Endothelial cell (in vitro differentiated cells): ENCODE results near the gene IL31RA. TPM values are rescaled to one million over a fixed set of nuclear protein-coding genes. Genes with fewer than 3 reads are reported as not detected.

Experiments used
- DNase-seq: peaks from one replicate; pipeline ENCODE4 v3.0.0; 2021; ENCODE audit warnings: low spot score
- H3K27ac Mint-ChIP-seq: one replicate; pipeline ENCODE4 v1.8.0; 2021; ENCODE audit warnings: mixed read lengths, inconsistent platforms; ENCODE audit not compliant: unreplicated experiment
- H3K27me3 Mint-ChIP-seq: one replicate; pipeline ENCODE4 v1.8.0; 2021; ENCODE audit warnings: mild to moderate bottlenecking, moderate library complexity, mixed read lengths, inconsistent platforms; ENCODE audit not compliant: unreplicated experiment
- H3K36me3 Mint-ChIP-seq: one replicate; pipeline ENCODE4 v1.8.0; 2021; ENCODE audit warnings: mild to moderate bottlenecking, low read depth, mixed read lengths, inconsistent platforms; ENCODE audit not compliant: unreplicated experiment
- H3K4me1 Mint-ChIP-seq: one replicate; pipeline ENCODE4 v1.8.0; 2021; ENCODE audit warnings: mild to moderate bottlenecking, mixed read lengths, inconsistent platforms; ENCODE audit not compliant: unreplicated experiment
- H3K4me3 Mint-ChIP-seq: one replicate; pipeline ENCODE4 v1.8.0; 2021; ENCODE audit warnings: mild to moderate bottlenecking, mixed read lengths, inconsistent platforms; ENCODE audit not compliant: unreplicated experiment
- H3K9me3 Mint-ChIP-seq: one replicate; pipeline ENCODE4 v1.8.0; 2021; ENCODE audit warnings: mixed read lengths, inconsistent platforms; ENCODE audit not compliant: unreplicated experiment
- total RNA-seq: library from RNA; stranded (reverse); fragmentation: NEBNext Ultra II Directional; extraction: Animal tissue kit (Norgen Biotek cat#: 25700); gene quantifications from one replicate; pipeline ENCODE4 v1.2.1, GENCODE V29; 2021; ENCODE audit not compliant: unreplicated experiment
- TF ChIP-seq, protein P1 (sequence below): fragments of 200-600 bp; sonication (generic); IDR thresholded peaks from one replicate; pipeline ENCODE4 v1.5.0; 2021; ENCODE audit warnings: antibody characterized with exemption; ENCODE audit not compliant: unreplicated experiment

Gene IL31RA
- total RNA-seq, 1 donor from 2014 or later: 0.82 TPM

DNA sequence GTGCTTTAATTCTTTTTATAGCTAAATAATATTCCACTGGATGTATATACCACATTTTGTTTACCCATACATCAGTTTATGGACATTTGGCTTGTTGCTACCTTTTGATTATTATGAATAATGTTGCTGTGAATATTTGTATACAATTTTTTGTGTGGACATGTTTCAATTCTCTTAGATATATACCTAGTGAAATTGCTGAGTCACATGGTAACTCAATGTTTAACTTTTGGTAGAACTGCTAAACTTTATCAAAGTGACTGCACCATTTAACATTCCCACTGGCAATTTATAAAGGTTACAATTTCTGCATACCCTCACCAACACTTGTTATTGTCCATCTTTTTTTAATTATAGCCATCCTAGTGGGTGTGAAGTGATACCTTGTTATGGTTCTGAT is 22.1 kb downstream of the IL31RA start:
- Mint-ChIP-seq H3K4me1 (peaks cover 2% of the 10 kb centered on the region), H3K4me3 (no peak overlapping the region)
- TF ChIP-seq, protein P1, sequence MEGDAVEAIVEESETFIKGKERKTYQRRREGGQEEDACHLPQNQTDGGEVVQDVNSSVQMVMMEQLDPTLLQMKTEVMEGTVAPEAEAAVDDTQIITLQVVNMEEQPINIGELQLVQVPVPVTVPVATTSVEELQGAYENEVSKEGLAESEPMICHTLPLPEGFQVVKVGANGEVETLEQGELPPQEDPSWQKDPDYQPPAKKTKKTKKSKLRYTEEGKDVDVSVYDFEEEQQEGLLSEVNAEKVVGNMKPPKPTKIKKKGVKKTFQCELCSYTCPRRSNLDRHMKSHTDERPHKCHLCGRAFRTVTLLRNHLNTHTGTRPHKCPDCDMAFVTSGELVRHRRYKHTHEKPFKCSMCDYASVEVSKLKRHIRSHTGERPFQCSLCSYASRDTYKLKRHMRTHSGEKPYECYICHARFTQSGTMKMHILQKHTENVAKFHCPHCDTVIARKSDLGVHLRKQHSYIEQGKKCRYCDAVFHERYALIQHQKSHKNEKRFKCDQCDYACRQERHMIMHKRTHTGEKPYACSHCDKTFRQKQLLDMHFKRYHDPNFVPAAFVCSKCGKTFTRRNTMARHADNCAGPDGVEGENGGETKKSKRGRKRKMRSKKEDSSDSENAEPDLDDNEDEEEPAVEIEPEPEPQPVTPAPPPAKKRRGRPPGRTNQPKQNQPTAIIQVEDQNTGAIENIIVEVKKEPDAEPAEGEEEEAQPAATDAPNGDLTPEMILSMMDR: no peak

DNA sequence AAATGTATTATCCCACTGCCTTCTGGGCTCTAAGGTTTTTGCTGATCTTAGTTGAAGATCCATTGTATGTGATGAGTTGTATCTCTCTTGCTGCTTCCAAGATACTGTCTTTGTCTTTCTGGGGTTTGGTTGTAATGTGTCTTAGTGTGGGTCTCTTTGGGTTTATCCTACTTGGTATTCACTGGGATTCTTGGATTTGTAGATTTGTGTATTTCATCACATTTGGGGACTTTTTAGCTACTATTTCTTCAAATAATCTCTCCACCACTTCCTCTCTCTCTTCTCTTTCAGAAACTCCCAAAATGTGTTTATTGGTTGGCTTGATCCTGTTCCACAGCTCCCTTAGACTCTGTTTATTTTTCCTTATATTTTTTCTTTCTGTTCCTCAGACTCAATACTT is 26.5 kb downstream of the IL31RA start:
- H3K4me1 Mint-ChIP-seq: peaks cover 4% of the 10 kb centered on the region
- H3K27ac Mint-ChIP-seq: no peak overlapping the region
- TF ChIP-seq, protein P1: no peak
- no peak overlapping the region for H3K4me3 Mint-ChIP-seq
- H3K27me3 Mint-ChIP-seq: no peaks in the 10 kb centered on the region
- no peak for DNase-seq
- H3K9me3 Mint-ChIP-seq: no peaks in the 10 kb centered on the region
- no peaks in the 10 kb centered on the region for H3K36me3 Mint-ChIP-seq

More for the DNA sequence above, 22.1 kb downstream of the IL31RA start:
- peaks cover 1% of the 10 kb centered on the region for H3K27me3 Mint-ChIP-seq
- H3K36me3 Mint-ChIP-seq: no peaks in the 10 kb centered on the region
- no peak for DNase-seq
- H3K27ac Mint-ChIP-seq: no peak overlapping the region
- H3K9me3 Mint-ChIP-seq: no peaks in the 10 kb centered on the region

DNA sequence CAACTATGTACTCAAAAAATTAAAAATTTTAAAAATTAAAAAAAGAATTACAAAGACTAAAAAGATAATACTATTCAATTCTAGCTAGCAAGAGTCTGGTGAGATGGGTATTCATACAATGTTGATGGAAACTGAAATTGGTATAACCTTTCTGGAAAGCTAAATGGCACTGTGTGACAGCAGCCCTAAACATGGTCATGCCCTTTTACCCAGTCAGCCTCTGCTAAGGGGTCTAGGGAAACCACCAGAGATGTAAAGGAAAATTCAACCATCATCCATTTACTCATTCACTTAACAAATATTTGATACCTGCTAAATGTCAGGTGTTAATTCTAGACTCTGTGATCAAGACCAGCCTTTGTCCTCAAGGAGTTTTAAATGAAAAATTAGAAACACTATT is 29.3 kb downstream of the IL31RA start:
- Mint-ChIP-seq H3K4me1 (peaks cover 8% of the 10 kb centered on the region), H3K4me3 (no peak overlapping the region), H3K27me3 (no peaks in the 10 kb centered on the region), H3K27ac (no peak overlapping the region), H3K9me3 (no peaks in the 10 kb centered on the region), H3K36me3 (no peaks in the 10 kb centered on the region)
- TF ChIP-seq, protein P1: no peak
- DNase-seq: no peak

GRCh38 chr5:55885359-55885758 is 34.2 kb downstream of the IL31RA start:
- TF ChIP-seq, protein P1: no peak
- H3K4me3 Mint-ChIP-seq: no peak overlapping the region
- H3K27ac Mint-ChIP-seq: peak overlapping the region; percentile 31
- no peaks in the 10 kb centered on the region for H3K9me3 Mint-ChIP-seq
- H3K36me3 Mint-ChIP-seq: no peaks in the 10 kb centered on the region
- no peak for DNase-seq
- peaks cover 4% of the 10 kb centered on the region for H3K27me3 Mint-ChIP-seq
- H3K4me1 Mint-ChIP-seq: peaks cover 15% of the 10 kb centered on the region

GRCh38 chr5:55888205-55888604 is 37.0 kb downstream of the IL31RA start:
- H3K36me3 Mint-ChIP-seq: no peaks in the 10 kb centered on the region

More at GRCh38 chr5:55888205-55888604, 37.0 kb downstream of the IL31RA start:
- Mint-ChIP-seq H3K4me3 (no peak overlapping the region), H3K27me3 (peaks cover 5% of the 10 kb centered on the region), H3K4me1 (peaks cover 15% of the 10 kb centered on the region), H3K9me3 (no peaks in the 10 kb centered on the region), H3K27ac (no peak overlapping the region)
- no peak for DNase-seq
- TF ChIP-seq, protein P1: no peak
